Gastroesophageal sphincter (tissue), 4 donors: ENCODE measurements around the gene TGM3. TPM values are rescaled to one million over a fixed set of nuclear protein-coding genes. Genes with fewer than 3 reads are reported as not detected.

Source experiments
- ATAC-seq: fragments of 150-250 bp; one replicate; pipeline ENCODE4 v1.9.1; 2016; ENCODE audit warnings: mild to moderate bottlenecking, moderate library complexity
- H3K27ac ChIP-seq, 4 donors: fragments of 200-600 bp; sonication (generic) in 3 of 4; 1 replicate in 3 of 4; 2 replicates in 1 of 4; pipeline ENCODE4 v1.5.1; 2016 to 2019
- H3K27me3 ChIP-seq: fragments of 200-600 bp; sonication (generic); one replicate; pipeline ENCODE4 v1.5.1; 2019
- H3K36me3 ChIP-seq, 2 donors: fragments of 200-600 bp; sonication (generic); one replicate each; pipeline ENCODE4 v1.5.1; 2019; ENCODE audit warnings: control low read depth in 1 of 2
- H3K4me1 ChIP-seq, 3 donors: fragments of 200-600 bp; sonication (generic); 1 replicate in 2 of 3; 2 replicates in 1 of 3; pipeline ENCODE4 v1.5.1; 2016 to 2019; ENCODE audit warnings: control low read depth in 2 of 3
- H3K4me3 ChIP-seq, 2 donors: fragments of 200-600 bp; sonication (generic); one replicate each; pipeline ENCODE4 v1.5.1; 2019; ENCODE audit warnings: mild to moderate bottlenecking in 1 of 2, moderate library complexity in 1 of 2
- H3K9me3 ChIP-seq, 3 donors: fragments of 200-600 bp; sonication (generic); one replicate each; pipeline ENCODE4 v1.5.1; 2017 to 2019; ENCODE audit warnings: control low read depth in 2 of 3
- EP300 ChIP-seq: sonication (generic); formaldehyde crosslinking; IDR thresholded peaks from one replicate; pipeline ENCODE4 v1.6.1; 2017; ENCODE audit warnings: antibody characterized with exemption, mild to moderate bottlenecking
- POLR2A ChIP-seq, 2 donors: fragments of 450-650 bp; IDR thresholded peaks; one replicate each; pipeline ENCODE4 v1.6.1; 2017; ENCODE audit warnings: antibody characterized with exemption in 2 of 2, mild to moderate bottlenecking in 2 of 2, moderate library complexity in 1 of 2
- POLR2AphosphoS5 ChIP-seq: sonication (generic); formaldehyde crosslinking; IDR thresholded peaks from one replicate; pipeline ENCODE4 v1.6.1; 2017; ENCODE audit warnings: antibody characterized with exemption
- WGBS, 2 donors: methylation state at CpG; one replicate each; pipeline ENCODE4 v1.1.5; 2018; ENCODE audit warnings: low coverage in 1 of 2; 5-methylcytosine and 5-hydroxymethylcytosine counted together
- total RNA-seq, 4 donors: library from RNA; depleted of rRNA; stranded (reverse); fragments of >200 nt; gene quantifications; one replicate each; pipeline ENCODE4 v1.1.0, GENCODE V29; 2016
- TF ChIP-seq, protein P1 (sequence below), 4 experiments: fragments of 200-600 bp in 2 of 4; fragments of 450-650 bp in 2 of 4; sonication (generic) in 1 of 4; IDR thresholded peaks; one replicate each; pipeline ENCODE4 v1.5.1; 2017 to 2019; ENCODE audit warnings: antibody characterized with exemption in 4 of 4, mild to moderate bottlenecking in 2 of 4, moderate library complexity in 2 of 4

TGM3 gene
- total RNA-seq, 4 donors from 2014 or later = 1.1 to 46.7 (median 4.1) TPM

DNA sequence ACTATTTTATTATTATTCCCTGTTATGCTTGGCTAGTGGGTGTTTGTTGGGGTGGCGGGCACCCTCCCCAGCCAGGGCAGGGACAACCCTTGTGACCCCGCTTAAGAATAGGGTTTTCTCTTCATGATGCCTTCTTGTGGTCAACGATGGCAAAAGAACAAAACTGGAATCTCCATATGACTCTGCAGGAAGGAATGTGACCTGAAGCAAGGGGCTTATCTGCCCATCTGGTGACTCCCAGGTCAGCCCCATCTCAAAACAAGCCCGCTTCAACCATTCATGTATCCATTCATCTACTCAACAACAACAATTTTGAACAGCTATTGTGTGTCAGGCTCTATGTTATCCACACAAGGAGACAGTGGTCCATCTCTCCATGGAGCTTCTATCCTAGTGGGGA, 54.0 kb downstream of the TGM3 start:
- Histone ChIP-seq H3K4me1 (no peaks in the 10 kb centered on the region), H3K27me3 (peaks cover 33% of the 10 kb centered on the region), H3K36me3 (no peaks in the 10 kb centered on the region), H3K27ac (no peak overlapping the region), H3K4me3 (no peak overlapping the region), H3K9me3 (peaks cover 0 to 7% (median 0%) of the 10 kb centered on the region in 3 donors)
- TF ChIP-seq POLR2AphosphoS5 = no peak
- no peak for ATAC-seq
- 49 to 53% methylated on average over 3 to 4 of the region's 4 CpGs for WGBS, 2 donors

DNA sequence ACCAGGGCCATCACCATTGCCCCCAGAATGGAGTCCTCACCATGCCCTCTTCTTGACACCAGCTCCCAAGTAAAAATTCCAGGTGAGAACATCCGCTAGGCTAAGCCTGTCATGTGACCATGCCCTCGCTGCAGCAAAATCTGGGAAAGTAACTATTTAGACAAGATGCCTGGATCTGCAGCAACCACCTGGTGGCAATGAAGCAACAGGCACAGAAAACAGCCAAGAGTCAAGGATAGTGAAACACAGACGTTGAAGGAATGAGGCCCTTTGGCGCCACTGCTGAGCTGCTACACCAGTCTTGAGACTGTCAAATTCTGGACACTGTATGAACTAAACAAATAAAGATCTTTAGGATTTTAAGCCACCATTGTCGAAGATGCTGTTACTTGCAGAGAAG, 54.8 kb downstream of the TGM3 start:
- Histone ChIP-seq H3K27ac (no peak overlapping the region), H3K36me3 (no peaks in the 10 kb centered on the region), H3K4me3 (no peak overlapping the region), H3K4me1 (no peaks in the 10 kb centered on the region), H3K27me3 (peaks cover 33% of the 10 kb centered on the region), H3K9me3 (peaks cover 0 to 7% (median 0%) of the 10 kb centered on the region in 3 donors)
- TF ChIP-seq POLR2A (IDR thresholded peaks at IDR 0.05) (no peak), POLR2AphosphoS5 (no peak), EP300 (no peak)
- TF ChIP-seq, protein P1, sequence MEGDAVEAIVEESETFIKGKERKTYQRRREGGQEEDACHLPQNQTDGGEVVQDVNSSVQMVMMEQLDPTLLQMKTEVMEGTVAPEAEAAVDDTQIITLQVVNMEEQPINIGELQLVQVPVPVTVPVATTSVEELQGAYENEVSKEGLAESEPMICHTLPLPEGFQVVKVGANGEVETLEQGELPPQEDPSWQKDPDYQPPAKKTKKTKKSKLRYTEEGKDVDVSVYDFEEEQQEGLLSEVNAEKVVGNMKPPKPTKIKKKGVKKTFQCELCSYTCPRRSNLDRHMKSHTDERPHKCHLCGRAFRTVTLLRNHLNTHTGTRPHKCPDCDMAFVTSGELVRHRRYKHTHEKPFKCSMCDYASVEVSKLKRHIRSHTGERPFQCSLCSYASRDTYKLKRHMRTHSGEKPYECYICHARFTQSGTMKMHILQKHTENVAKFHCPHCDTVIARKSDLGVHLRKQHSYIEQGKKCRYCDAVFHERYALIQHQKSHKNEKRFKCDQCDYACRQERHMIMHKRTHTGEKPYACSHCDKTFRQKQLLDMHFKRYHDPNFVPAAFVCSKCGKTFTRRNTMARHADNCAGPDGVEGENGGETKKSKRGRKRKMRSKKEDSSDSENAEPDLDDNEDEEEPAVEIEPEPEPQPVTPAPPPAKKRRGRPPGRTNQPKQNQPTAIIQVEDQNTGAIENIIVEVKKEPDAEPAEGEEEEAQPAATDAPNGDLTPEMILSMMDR (IDR thresholded peaks at IDR 0.05) = no peak
- no peak for ATAC-seq
- 70 to 100% methylated on average over 2 to 5 of the region's 5 CpGs for WGBS, 2 donors

DNA sequence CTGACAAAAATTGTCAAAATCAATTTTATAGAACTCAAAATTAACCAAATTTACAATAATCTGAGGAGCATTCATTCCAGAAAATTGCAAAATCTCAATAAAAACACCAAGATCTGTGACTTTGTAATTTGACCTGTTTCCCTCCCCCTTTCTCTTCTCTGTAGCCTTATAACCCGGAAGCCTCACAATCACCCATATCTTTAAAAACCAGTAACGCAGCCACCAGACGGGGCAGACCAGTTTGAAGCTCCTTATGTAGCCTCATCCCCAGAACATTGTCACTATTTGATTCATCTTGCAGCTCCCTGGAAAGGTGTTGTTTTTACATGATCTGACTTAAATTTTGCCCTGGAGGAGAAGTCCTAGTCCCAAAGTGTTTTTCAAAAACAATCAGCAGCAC, 57.4 kb downstream of the TGM3 start:
- TF ChIP-seq POLR2A (IDR thresholded peaks at IDR 0.05) (no peak), EP300 (no peak), POLR2AphosphoS5 (no peak)
- TF ChIP-seq, protein P1 (IDR thresholded peaks at IDR 0.05) = no peak

DNA sequence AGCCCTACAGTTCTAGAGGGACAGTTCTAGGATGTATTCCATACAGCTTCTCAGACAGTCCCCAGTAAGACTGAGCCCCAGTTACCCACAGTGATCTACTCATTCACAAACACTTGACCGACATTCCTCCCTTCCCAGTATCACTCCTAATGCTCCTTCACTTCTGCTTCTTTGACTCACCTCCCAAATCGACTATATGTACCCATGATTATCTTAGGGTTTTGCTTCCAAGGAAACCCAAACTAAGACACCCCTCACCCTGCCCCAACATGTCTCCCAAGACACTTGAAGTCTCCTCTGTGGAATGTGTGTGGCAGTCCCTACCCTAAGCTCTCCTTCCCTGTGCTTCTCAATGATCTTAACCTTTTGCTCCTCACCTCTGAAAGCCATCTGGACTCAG, 61.3 kb downstream of the TGM3 start:
- ATAC-seq = no peak
- H3K9me3 ChIP-seq = peaks cover 0 to 26% (median 0%) of the 10 kb centered on the region in 3 donors
- no peak overlapping the region for H3K4me3 ChIP-seq
- TF ChIP-seq POLR2A (IDR thresholded peaks at IDR 0.05) (no peak), EP300 (no peak), POLR2AphosphoS5 (no peak)
- TF ChIP-seq, protein P1 (IDR thresholded peaks at IDR 0.05) = no peak
- H3K27me3 ChIP-seq = peaks cover 4% of the 10 kb centered on the region
- no peak overlapping the region for H3K27ac ChIP-seq
- 38% methylated on average over 2 of the region's 2 CpGs; no CpG with 5 or more reads in 1 of the 2 donors for WGBS, 2 donors
- no peaks in the 10 kb centered on the region for H3K4me1 ChIP-seq
- no peaks in the 10 kb centered on the region for H3K36me3 ChIP-seq

More for the DNA sequence above, 57.4 kb downstream of the TGM3 start:
- Histone ChIP-seq H3K27ac (no peak overlapping the region), H3K9me3 (no peaks in the 10 kb centered on the region), H3K27me3 (peaks cover 22% of the 10 kb centered on the region), H3K4me3 (no peak overlapping the region), H3K36me3 (no peaks in the 10 kb centered on the region), H3K4me1 (no peaks in the 10 kb centered on the region)
- 50 to 70% methylated on average over 3 of the region's 3 CpGs for WGBS, 2 donors
- no peak for ATAC-seq

DNA sequence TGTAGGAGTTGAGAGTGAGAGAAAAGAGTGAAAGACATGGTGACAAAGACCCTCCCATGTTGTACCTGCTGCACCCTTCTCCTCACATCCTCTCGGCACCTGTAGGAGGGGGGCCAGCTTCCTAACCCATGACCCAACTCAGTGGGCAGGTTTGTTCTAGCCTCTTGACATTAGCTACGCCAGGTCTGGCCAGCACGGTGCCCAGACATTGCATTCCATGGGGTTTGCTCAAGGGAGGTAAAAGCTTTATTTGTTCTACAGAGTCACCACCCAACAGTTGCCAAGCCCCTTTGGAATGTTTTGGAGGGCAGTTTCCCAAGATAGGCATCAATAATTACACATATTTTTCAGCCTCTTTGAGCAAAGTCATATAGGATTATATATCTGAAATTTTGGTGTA, 62.2 kb downstream of the TGM3 start:
- ATAC-seq = no peak
- 80 to 85% methylated on average over 3 of the region's 3 CpGs for WGBS, 2 donors

More for the DNA sequence above, 62.2 kb downstream of the TGM3 start:
- no peaks in the 10 kb centered on the region for H3K27me3 ChIP-seq
- TF ChIP-seq, protein P1 (IDR thresholded peaks at IDR 0.05) = no peak
- TF ChIP-seq EP300 = no peak
- no peaks in the 10 kb centered on the region for H3K4me1 ChIP-seq
- H3K36me3 ChIP-seq = no peaks in the 10 kb centered on the region
- peaks cover 0 to 29% (median 0%) of the 10 kb centered on the region in 3 donors for H3K9me3 ChIP-seq
- no peak overlapping the region for H3K27ac ChIP-seq
- no peak overlapping the region for H3K4me3 ChIP-seq
